Measurements from ENCODE around the gene ANKK1. TPM values are rescaled to one million over a fixed set of nuclear protein-coding genes. Genes with fewer than 3 reads are reported as not detected.

ANKK1 gene
- total RNA-seq, 1 experiment from 2014 or later: 0.11 TPM

DNA sequence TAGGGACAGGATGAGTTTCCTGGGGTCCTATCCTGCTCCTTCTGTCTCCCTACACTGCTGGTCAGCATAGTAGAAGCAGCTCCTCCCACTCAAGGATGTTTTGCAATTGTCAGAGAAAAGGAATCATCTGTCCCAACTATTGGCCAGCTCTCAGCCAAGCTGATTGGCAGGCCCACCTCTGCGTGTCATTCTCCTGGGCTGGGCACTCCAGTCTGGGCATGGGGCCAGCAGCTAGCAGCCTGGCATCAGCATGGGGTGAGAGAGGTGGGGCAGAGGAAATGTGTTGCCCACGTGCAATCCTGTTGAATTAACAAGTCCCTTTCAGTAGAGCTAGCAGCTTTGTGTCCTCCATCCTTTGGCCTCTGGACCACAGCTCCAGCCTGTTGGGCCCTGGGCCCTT lies 14.1 kb downstream of the ANKK1 start:
- peaks cover 6% of the 10 kb centered on the region for H3K27me3 Mint-ChIP-seq (ENCODE audit: insufficient read depth, unreplicated experiment)
- no peaks in the 10 kb centered on the region for H3K36me3 Mint-ChIP-seq (ENCODE audit: insufficient read depth, unreplicated experiment)
- no peaks in the 10 kb centered on the region for H3K27me3 ChIP-seq (replicated peaks; ENCODE audit: control insufficient read depth, insufficient read depth, low read length)
- no peak overlapping the region for H3K4me3 Mint-ChIP-seq (ENCODE audit: unreplicated experiment)
- H3K9me3 Mint-ChIP-seq (ENCODE audit: unreplicated experiment): no peaks in the 10 kb centered on the region
- H3K4me3 ChIP-seq (ENCODE audit: low read depth, low read length): no peak overlapping the region
- ChIA-PET CTCF (no interaction called here), POLR2A (interaction anchor here (0.6 kb wide), 1 partner anchor 170 kb away, joined by 3 read pairs; no protein-coding TSS in a partner anchor)
- BruUV-seq (replicated peaks): no TSS peak
- H3K4me1 Mint-ChIP-seq (ENCODE audit: low read depth, unreplicated experiment): no peaks in the 10 kb centered on the region
- intact Hi-C loops (cut with micrococcal nuclease; ENCODE audit: unreplicated experiment): no loop called here
- TF ChIP-seq, protein P1, sequence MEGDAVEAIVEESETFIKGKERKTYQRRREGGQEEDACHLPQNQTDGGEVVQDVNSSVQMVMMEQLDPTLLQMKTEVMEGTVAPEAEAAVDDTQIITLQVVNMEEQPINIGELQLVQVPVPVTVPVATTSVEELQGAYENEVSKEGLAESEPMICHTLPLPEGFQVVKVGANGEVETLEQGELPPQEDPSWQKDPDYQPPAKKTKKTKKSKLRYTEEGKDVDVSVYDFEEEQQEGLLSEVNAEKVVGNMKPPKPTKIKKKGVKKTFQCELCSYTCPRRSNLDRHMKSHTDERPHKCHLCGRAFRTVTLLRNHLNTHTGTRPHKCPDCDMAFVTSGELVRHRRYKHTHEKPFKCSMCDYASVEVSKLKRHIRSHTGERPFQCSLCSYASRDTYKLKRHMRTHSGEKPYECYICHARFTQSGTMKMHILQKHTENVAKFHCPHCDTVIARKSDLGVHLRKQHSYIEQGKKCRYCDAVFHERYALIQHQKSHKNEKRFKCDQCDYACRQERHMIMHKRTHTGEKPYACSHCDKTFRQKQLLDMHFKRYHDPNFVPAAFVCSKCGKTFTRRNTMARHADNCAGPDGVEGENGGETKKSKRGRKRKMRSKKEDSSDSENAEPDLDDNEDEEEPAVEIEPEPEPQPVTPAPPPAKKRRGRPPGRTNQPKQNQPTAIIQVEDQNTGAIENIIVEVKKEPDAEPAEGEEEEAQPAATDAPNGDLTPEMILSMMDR (IDR thresholded peaks at IDR 0.05; ENCODE audit: insufficient read depth in 1 of 2, low read depth in 1 of 2, low read length in 1 of 2, severe bottlenecking in 1 of 2, unreplicated experiment in 1 of 2): no peak
- peaks cover 7% of the 10 kb centered on the region for H3K4me1 ChIP-seq
- H3K36me3 ChIP-seq (ENCODE audit: control insufficient read depth, insufficient read depth, low read length): no peaks in the 10 kb centered on the region
- no peak for DNase-seq
- no peak overlapping the region for H3K27ac Mint-ChIP-seq (ENCODE audit: unreplicated experiment)
- H3K9me3 ChIP-seq: no peaks in the 10 kb centered on the region

DNA sequence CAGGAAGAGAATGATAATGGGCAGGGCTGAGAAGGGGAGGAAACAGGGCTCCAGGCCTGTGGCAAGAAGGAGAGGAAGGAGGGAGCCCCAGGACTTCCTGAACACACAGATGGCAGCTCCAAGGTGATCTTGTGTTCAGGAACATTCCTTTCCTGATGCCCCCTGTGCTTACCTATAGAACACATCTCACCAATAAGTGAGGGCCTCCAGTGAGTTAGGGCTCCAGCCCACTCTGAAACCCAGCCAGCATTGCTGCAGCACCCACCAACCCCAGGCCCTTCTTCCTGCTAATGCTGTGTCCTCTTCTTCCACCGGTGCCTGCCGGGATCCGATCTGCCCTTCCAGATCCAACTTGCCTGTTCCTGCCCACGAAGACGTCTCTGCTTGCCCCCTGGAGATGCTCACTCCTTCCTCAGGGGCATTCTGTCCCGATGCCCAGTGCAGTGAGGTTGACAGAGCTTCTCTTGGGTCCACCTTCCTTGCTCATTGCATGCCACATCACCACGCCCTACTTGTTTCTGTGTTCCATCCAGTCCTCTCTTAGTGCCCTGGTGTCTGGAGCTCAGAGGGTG lies 17.4 kb downstream of the ANKK1 start:
- Histone ChIP-seq H3K4me3 (ENCODE audit: low read depth, low read length) (no peak overlapping the region), H3K9me3 (no peaks in the 10 kb centered on the region), H3K4me1 (peaks cover 7% of the 10 kb centered on the region), H3K36me3 (ENCODE audit: control insufficient read depth, insufficient read depth, low read length) (no peaks in the 10 kb centered on the region), H3K27me3 (replicated peaks; ENCODE audit: control insufficient read depth, insufficient read depth, low read length) (no peaks in the 10 kb centered on the region)
- CTCF ChIA-PET: no interaction called here
- BruUV-seq (replicated peaks): no TSS peak
- Mint-ChIP-seq H3K36me3 (ENCODE audit: insufficient read depth, unreplicated experiment) (no peaks in the 10 kb centered on the region), H3K27me3 (ENCODE audit: insufficient read depth, unreplicated experiment) (peaks cover 6% of the 10 kb centered on the region), H3K27ac (ENCODE audit: unreplicated experiment) (no peak overlapping the region), H3K4me1 (ENCODE audit: low read depth, unreplicated experiment) (no peaks in the 10 kb centered on the region), H3K9me3 (ENCODE audit: unreplicated experiment) (no peaks in the 10 kb centered on the region), H3K4me3 (ENCODE audit: unreplicated experiment) (no peak overlapping the region)
- POLR2A ChIA-PET: no interaction called here
- intact Hi-C loops (cut with micrococcal nuclease; ENCODE audit: unreplicated experiment): no loop called here
- TF ChIP-seq, protein P1 (IDR thresholded peaks at IDR 0.05; ENCODE audit: insufficient read depth in 1 of 2, low read depth in 1 of 2, low read length in 1 of 2, severe bottlenecking in 1 of 2, unreplicated experiment in 1 of 2): no peak
- no peak for DNase-seq

DNA sequence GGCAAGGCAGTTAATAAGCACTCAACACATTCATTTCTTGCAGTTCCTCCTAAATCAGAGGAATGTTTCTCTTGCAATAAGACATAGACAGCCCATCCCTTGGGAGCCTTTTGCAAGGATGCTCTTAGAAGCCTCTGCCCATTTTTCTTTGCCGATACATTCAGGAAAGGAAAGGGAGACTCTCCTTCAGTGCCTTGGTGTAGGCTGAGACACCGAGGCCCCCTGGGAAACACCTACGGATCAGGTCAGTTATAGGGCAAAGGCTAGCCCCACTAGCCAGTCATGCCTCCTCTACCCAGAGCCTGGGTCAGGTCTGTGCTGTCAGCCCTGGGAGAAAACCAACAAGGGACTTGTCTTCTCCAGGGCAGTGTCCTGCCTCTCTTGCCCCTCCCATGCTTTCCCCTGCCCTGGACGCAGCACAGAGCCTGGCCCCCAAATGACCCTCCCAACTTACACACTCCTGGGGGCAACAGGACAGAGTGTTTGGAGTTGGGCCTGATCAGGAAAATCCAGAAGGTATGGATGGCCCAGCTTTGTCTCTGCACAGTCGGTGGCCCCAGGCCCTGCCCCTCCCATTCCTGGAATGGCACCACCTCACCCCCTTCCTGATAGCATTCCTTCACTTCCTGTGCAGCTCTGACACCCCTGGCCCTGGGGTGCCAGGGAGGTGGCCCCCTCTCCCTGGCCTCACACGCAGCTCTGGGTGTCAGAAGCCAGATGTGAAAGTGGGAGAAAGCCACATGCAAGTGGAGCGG lies 18.3 kb downstream of the ANKK1 start:
- Histone ChIP-seq H3K27me3 (replicated peaks; ENCODE audit: control insufficient read depth, insufficient read depth, low read length) (no peaks in the 10 kb centered on the region), H3K4me3 (ENCODE audit: low read depth, low read length) (no peak overlapping the region), H3K9me3 (no peaks in the 10 kb centered on the region), H3K36me3 (ENCODE audit: control insufficient read depth, insufficient read depth, low read length) (no peaks in the 10 kb centered on the region), H3K4me1 (peaks cover 7% of the 10 kb centered on the region)
- H3K4me3 Mint-ChIP-seq (ENCODE audit: unreplicated experiment): no peak overlapping the region
- no peak overlapping the region for H3K27ac Mint-ChIP-seq (ENCODE audit: unreplicated experiment)
- ChIA-PET POLR2A (interaction anchor here (0.6 kb wide), 1 partner anchor 92 kb away, joined by 4 read pairs; no protein-coding TSS in a partner anchor), CTCF (no interaction called here)
- no TSS peak for BruUV-seq (replicated peaks)
- H3K9me3 Mint-ChIP-seq (ENCODE audit: unreplicated experiment): no peaks in the 10 kb centered on the region
- intact Hi-C loops (cut with micrococcal nuclease; ENCODE audit: unreplicated experiment): no loop called here
- DNase-seq: no peak
- no peaks in the 10 kb centered on the region for H3K36me3 Mint-ChIP-seq (ENCODE audit: insufficient read depth, unreplicated experiment)
- H3K27me3 Mint-ChIP-seq (ENCODE audit: insufficient read depth, unreplicated experiment): peaks cover 6% of the 10 kb centered on the region
- H3K4me1 Mint-ChIP-seq (ENCODE audit: low read depth, unreplicated experiment): no peaks in the 10 kb centered on the region
- TF ChIP-seq, protein P1 (IDR thresholded peaks at IDR 0.05; ENCODE audit: insufficient read depth in 1 of 2, low read depth in 1 of 2, low read length in 1 of 2, severe bottlenecking in 1 of 2, unreplicated experiment in 1 of 2): no peak
